Activated naive CD8-positive, alpha-beta T cell treated with anti-CD3 and anti-CD28 coated beads, Interleukin-2, amount 50 U/mL, for 24 hours (primary cell): ENCODE data around the gene TMEM63B.
"Not testable (repeated sequence)": the region's sequence is repeated elsewhere in the genome, so short reads cannot be mapped to it uniquely, and the experiment has no call there.

ENCODE experiments used
- ATAC-seq: fragments of 150-1000 bp; cut with Tn5 transposase; one replicate; pipeline ENCODE4 v1.10.0; 2021
- DNase-seq: peaks from one replicate; pipeline ENCODE4 v3.0.0; 2021
- H3K27ac Mint-ChIP-seq: one replicate; pipeline ENCODE4 v1.8.0; 2021; ENCODE audit warnings: mild to moderate bottlenecking, mixed read lengths
- H3K27me3 Mint-ChIP-seq: one replicate; pipeline ENCODE4 v1.8.0; 2021; ENCODE audit warnings: mixed read lengths
- H3K36me3 Mint-ChIP-seq: one replicate; pipeline ENCODE4 v1.8.0; 2021; ENCODE audit warnings: low read depth, mixed read lengths
- H3K4me1 Mint-ChIP-seq: one replicate; pipeline ENCODE4 v1.8.0; 2021; ENCODE audit warnings: mixed read lengths
- H3K4me3 Mint-ChIP-seq: one replicate; pipeline ENCODE4 v1.8.0; 2021; ENCODE audit warnings: mild to moderate bottlenecking, moderate library complexity, mixed read lengths
- H3K9me3 Mint-ChIP-seq: one replicate; pipeline ENCODE4 v1.8.0; 2021; ENCODE audit warnings: mixed read lengths

Gene TMEM63B

DNA sequence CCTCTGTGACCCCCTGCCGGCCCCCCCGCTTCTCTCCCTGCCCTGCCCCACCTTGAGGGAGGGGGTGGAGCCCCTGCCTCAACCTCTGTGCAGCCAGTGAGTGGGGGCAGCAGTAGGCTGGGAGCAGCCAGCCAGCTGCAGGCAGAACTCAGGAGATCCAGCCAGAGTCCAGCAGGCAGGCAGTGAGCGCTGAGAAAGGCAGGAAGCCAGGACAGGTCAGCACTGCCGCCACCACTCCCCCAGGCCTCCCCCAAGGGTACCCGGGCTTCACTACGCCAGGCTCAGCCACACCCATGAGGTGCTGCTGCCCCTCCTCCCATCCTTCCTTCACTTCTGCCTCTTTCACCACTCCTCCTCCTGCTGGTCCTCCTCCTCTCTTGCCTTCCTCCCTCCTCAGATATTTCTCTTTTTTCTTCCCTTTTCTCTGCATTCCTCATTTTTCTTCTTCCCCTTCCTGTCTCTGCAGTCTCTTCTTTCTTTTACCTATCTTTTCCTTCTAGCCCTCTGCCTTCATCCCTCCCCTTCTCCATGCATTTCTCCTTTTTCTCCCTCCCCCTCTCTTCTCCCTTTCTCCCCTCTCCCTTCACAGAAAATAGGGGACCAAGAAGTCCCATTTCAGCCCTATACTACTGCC lies 11.5 kb downstream of the TMEM63B start:
- no peak for ATAC-seq
- Mint-ChIP-seq H3K27me3 (no peaks in the 10 kb centered on the region), H3K4me1 (peaks cover 1% of the 10 kb centered on the region), H3K4me3 (no peak overlapping the region), H3K27ac (no peak overlapping the region), H3K9me3 (no peaks in the 10 kb centered on the region), H3K36me3 (peaks cover 9% of the 10 kb centered on the region)
- no peak for DNase-seq

DNA sequence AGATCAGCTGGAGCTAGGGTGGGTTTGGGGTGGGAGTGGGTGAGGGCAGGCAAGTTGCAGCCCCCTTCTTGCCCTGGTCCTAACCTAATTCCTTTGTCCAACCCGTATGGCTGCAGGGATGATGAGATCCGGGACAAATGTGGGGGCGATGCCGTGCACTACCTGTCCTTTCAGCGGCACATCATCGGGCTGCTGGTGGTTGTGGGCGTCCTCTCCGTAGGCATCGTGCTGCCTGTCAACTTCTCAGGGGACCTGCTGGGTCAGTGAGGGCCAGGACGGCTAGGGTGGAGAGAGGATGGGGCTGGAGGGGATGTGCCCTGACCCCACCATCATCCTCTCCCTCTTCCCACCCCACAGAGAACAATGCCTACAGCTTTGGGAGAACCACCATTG lies 12.0 kb downstream of the TMEM63B start:
- Mint-ChIP-seq H3K27me3 (no peaks in the 10 kb centered on the region), H3K27ac (no peak overlapping the region), H3K4me1 (no peaks in the 10 kb centered on the region), H3K9me3 (no peaks in the 10 kb centered on the region), H3K4me3 (no peak overlapping the region), H3K36me3 (peaks cover 9% of the 10 kb centered on the region)
- ATAC-seq (no peak), DNase-seq (no peak)

DNA sequence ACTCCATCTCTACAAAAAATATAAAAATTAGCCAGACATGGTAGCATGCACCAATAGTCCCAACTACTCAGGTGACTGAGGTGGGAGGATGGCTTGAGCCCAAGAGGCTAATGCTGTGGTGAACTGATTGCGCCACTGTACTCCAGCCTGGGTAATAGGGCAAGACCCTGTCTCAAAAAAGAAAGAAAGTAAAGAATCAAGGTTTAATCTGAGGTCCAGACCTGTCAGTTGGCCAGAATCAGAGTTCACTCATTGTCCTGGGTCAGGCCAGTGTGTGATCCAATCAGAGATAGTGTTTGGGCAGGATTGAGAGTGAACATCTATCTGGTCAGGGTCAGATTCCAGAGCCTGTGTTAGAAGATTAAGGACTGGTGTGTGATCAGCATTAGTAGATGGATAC lies 15.5 kb downstream of the TMEM63B start:
- no peaks in the 10 kb centered on the region for H3K27me3 Mint-ChIP-seq
- no peak overlapping the region for H3K4me3 Mint-ChIP-seq
- no peak overlapping the region for H3K27ac Mint-ChIP-seq
- no peaks in the 10 kb centered on the region for H3K4me1 Mint-ChIP-seq
- H3K9me3 Mint-ChIP-seq = no peaks in the 10 kb centered on the region
- H3K36me3 Mint-ChIP-seq = peaks cover 13% of the 10 kb centered on the region
- ATAC-seq (no peak), DNase-seq (no peak)

DNA sequence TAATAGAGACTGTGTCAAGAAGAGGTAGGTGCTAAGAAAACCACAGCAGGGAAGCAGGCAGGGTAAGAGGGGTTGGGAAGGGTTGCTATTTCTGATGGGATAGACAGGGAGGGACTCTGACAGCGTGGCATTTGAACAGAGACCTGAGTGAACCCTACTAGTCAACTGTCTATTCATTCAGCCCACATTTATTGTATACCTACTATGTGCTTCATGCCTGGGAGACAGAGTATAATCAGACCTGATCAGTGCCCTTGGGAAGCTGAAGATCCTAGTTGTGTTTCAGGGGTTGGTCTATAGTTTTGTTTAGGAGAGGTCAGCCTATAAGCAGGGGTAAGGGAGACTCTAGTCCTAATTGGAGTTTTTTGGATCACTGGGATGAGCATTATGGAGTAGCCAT lies 16.4 kb downstream of the TMEM63B start:
- H3K27ac Mint-ChIP-seq = no peak overlapping the region
- H3K4me1 Mint-ChIP-seq = no peaks in the 10 kb centered on the region
- H3K9me3 Mint-ChIP-seq = no peaks in the 10 kb centered on the region
- no peaks in the 10 kb centered on the region for H3K27me3 Mint-ChIP-seq
- H3K4me3 Mint-ChIP-seq = no peak overlapping the region
- DNase-seq = no peak
- ATAC-seq = no peak
- H3K36me3 Mint-ChIP-seq = peaks cover 14% of the 10 kb centered on the region

DNA sequence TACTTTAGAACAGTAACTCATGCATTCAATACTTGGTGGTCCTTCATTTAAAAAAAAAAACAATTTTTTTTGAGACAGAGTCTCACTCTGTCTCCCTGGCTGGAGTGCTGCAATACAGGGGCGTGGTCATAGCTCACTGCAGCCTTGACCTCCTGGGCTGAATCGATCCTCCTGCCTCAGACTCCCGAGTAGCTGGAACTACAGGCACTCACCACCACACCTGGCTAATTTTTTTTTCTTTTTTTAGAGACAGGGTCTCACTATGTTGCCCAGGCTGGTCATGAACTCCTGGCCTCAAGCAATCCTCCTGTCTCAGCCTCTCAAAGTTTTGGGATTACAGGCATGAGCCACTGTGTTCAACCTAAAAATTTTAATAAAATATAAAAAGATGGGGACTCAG lies 17.2 kb downstream of the TMEM63B start:
- not testable (repeated sequence) for ATAC-seq, H3K4me1 Mint-ChIP-seq, DNase-seq, H3K27me3 Mint-ChIP-seq, H3K27ac Mint-ChIP-seq, H3K9me3 Mint-ChIP-seq, H3K4me3 Mint-ChIP-seq
- peaks cover 16% of the 10 kb centered on the region for H3K36me3 Mint-ChIP-seq

DNA sequence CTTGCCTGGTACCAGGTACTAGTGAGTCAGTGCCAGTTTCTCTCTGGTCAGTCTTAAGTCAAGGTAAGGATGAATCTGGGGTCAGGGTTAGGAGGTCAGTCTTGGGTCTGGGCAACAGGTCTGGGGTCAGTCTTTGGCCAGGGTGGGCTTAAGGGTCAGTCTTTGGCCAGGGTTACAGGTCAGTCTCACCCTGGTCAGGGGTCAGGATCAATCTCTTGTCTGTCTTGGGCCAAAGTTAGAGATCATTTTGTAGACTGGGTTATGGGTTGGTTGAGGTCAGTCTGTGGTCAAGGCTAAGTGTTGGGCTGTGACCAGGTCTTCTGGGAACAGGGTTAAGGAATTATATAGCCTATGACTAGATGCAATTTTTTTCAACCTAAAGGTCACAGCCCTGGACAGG lies 18.5 kb downstream of the TMEM63B start:
- Mint-ChIP-seq H3K27me3 (no peaks in the 10 kb centered on the region), H3K9me3 (no peaks in the 10 kb centered on the region), H3K4me1 (peaks cover 4% of the 10 kb centered on the region), H3K4me3 (no peak overlapping the region), H3K36me3 (peaks cover 16% of the 10 kb centered on the region), H3K27ac (no peak overlapping the region)
- ATAC-seq (no peak), DNase-seq (no peak)

DNA sequence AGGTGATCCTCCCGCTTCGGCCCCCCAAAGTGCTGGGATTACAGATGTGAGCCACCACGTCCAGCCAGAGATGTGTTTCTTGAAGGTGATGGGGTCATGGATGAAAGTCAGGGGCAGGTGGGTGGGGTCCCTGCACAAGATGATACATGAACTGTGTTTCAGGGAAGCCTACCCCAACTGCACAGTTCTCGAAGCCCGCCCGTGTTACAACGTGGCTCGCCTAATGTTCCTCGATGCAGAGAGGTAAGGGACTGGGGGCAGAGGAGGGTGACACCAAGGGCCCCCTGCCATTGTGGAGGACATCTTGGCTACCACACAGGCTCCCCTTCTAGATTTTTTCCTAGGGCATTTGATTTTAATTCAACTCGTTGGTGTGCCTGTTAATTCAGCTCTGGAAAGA lies 19.3 kb downstream of the TMEM63B start:
- ATAC-seq (no peak), DNase-seq (no peak)
- H3K27ac Mint-ChIP-seq = no peak overlapping the region
- H3K27me3 Mint-ChIP-seq = no peaks in the 10 kb centered on the region
- no peaks in the 10 kb centered on the region for H3K9me3 Mint-ChIP-seq
- H3K4me3 Mint-ChIP-seq = no peak overlapping the region
- H3K4me1 Mint-ChIP-seq = peaks cover 11% of the 10 kb centered on the region
- peaks cover 16% of the 10 kb centered on the region for H3K36me3 Mint-ChIP-seq

DNA sequence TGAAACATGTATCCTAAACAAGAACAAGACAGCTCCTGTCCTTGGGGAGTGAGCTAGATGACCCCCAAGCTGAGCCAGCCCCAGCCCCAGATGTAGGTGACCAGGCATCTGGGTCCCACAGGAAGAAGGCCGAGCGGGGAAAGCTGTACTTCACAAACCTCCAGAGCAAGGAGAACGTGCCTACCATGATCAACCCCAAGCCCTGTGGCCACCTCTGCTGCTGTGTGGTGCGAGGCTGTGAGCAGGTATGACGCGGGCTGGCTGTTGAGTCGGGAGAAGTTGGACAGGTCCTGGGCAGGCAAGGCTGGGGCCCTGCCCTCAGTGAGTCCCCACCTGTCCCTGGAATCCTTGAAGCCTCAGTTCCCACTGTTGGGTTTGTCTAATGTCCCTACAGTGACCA lies 19.9 kb downstream of the TMEM63B start:
- no peak overlapping the region for H3K27ac Mint-ChIP-seq
- H3K36me3 Mint-ChIP-seq = peaks cover 16% of the 10 kb centered on the region
- H3K9me3 Mint-ChIP-seq = no peaks in the 10 kb centered on the region
- no peaks in the 10 kb centered on the region for H3K27me3 Mint-ChIP-seq
- DNase-seq (no peak), ATAC-seq (no peak)
- H3K4me1 Mint-ChIP-seq = peaks cover 11% of the 10 kb centered on the region
- H3K4me3 Mint-ChIP-seq = no peak overlapping the region

DNA sequence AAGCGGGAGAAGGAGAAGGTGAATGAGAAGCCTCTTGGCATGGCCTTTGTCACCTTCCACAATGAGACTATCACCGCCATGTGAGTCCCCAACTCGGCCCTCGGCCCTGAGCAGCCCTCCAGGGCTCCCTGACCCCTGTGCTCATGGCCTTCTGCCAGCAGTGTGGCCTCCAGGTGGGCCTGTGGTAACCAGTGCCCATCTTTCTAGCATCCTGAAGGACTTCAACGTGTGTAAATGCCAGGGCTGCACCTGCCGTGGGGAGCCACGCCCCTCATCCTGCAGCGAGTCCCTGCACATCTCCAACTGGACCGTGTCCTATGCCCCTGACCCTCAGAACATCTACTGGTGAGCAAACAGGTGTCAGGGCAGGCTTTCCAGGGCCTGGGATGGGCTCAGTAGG lies 21.0 kb downstream of the TMEM63B start:
- ATAC-seq (no peak), DNase-seq (no peak)
- Mint-ChIP-seq H3K4me1 (peaks cover 11% of the 10 kb centered on the region), H3K27ac (no peak overlapping the region), H3K4me3 (no peak overlapping the region), H3K9me3 (no peaks in the 10 kb centered on the region), H3K36me3 (peaks cover 18% of the 10 kb centered on the region), H3K27me3 (no peaks in the 10 kb centered on the region)

DNA sequence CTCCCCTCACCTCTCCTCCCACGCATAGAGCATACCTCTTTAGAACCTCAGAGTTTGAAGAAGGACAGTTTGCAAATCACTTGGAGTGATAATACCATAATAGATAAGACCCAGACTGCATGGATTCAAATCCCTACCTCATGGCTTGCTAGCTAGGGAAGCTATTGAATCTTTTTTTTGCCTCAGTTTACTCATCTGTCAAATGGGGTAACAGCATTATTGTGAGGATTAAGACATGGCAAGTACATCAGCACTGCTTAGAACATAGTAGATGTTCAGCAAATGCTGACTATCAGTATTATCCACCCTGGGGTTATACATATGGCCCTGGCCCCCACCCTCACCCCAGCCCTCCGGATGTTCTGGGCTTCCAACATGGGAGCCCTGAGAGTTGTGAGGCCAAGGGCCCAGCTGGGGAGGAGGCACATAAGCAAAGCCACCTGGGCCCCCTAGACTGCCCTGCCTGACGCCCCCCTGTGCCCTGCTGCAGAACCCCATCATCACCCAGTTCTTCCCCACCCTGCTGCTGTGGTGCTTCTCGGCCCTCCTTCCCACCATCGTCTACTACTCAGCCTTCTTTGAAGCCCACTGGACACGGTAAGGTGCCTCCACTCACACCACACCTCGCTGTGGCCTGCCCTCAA lies 22.1 kb downstream of the TMEM63B start:
- H3K27ac Mint-ChIP-seq = no peak overlapping the region
- no peak for DNase-seq

DNA sequence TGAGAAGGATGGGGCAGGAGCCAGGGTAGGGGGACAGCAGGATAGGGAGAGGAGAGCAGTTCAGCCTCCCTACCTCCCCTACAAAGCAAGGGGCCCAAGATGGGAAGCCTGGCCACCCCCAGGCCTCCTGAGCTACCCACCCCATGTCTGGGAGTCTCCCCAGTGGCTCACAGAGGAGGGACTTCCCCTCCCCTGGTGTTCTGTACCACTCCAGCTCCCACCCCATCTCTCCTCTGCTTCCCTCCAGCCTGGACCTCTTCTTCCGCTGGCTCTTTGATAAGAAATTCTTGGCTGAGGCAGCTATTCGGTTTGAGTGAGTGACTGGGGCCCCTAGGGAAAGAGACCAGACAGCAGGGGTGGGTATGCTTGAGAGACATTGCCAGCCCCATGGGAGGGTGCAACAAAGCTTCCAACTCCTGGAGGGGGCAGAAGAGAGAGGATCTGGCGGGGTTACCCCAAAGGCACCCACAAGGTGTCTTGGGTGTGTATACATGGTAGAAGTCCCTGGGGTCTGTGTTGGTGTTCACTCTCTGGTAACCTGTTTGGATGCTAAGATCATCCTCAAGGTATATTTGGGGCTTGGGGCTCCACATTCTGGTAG lies 23.1 kb downstream of the TMEM63B start:
- no peak overlapping the region for H3K27ac Mint-ChIP-seq

More for the DNA sequence above, 22.1 kb downstream of the TMEM63B start:
- no peak overlapping the region for H3K4me3 Mint-ChIP-seq
- ATAC-seq = no peak
- H3K36me3 Mint-ChIP-seq = peaks cover 18% of the 10 kb centered on the region
- no peaks in the 10 kb centered on the region for H3K9me3 Mint-ChIP-seq
- H3K4me1 Mint-ChIP-seq = peaks cover 11% of the 10 kb centered on the region
- H3K27me3 Mint-ChIP-seq = no peaks in the 10 kb centered on the region

DNA sequence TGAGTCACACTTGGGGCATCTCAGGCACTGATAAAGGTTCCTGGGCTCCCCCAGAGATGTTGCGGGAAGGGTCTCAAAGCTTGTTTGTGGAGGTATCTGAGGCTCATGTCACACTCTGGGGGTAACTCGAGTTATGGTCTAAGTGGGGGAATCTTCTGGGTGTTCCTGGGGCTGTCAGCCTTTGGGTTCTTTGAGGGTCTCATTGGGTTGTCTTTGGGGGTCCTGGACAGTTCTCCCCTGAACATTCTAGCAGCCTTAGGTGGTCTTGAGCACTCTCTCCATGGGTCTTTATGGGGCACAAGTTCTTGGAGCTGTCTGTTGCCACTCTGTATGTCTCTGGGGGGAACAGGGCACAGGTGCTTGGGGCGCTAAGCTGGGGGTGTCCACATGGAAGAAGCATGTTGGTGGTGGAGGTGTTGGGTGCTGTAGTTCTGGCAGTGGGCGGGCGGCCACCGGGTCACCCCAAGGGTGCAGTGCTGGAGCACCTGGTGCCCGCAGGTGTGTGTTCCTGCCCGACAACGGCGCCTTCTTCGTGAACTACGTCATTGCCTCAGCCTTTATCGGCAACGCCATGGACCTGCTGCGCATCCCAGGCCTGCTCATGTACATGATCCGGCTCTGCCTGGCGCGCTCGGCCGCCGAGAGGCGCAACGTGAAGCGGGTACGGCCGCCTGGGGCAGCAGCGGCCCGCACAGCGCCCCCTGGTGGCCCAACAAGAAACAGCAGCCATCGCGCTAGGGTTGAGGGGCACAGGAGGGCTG lies 24.2 kb downstream of the TMEM63B start:
- Mint-ChIP-seq H3K27ac (no peak overlapping the region), H3K4me3 (no peak overlapping the region), H3K4me1 (peaks cover 11% of the 10 kb centered on the region), H3K36me3 (peaks cover 10% of the 10 kb centered on the region), H3K9me3 (no peaks in the 10 kb centered on the region), H3K27me3 (no peaks in the 10 kb centered on the region)
- ATAC-seq = peak; percentile 83
- peak; percentile 88 for DNase-seq

More for the DNA sequence above, 23.1 kb downstream of the TMEM63B start:
- no peak for DNase-seq
- H3K27me3 Mint-ChIP-seq = no peaks in the 10 kb centered on the region
- no peak overlapping the region for H3K4me3 Mint-ChIP-seq
- peaks cover 18% of the 10 kb centered on the region for H3K36me3 Mint-ChIP-seq
- peaks cover 11% of the 10 kb centered on the region for H3K4me1 Mint-ChIP-seq
- no peak for ATAC-seq
- H3K9me3 Mint-ChIP-seq = no peaks in the 10 kb centered on the region

DNA sequence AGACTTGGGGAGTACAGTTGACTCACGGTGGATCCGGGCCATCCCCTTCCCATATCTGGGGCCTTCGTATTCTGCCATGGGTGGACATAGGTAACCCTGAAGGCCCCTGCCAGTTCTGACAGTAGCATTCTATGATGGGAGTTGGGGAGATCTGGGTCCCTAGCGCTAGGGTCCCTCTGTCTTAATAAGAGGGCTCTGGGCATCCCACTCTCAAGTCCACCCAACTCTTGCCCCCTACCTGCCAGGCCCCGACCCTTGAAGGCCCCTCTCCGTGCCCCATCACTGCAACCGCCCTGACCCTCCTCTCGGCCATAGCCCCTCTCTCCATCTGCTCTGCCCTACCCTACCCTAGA lies 24.7 kb downstream of the TMEM63B start:
- ATAC-seq (no peak), DNase-seq (no peak)
- Mint-ChIP-seq H3K9me3 (no peaks in the 10 kb centered on the region), H3K4me1 (peaks cover 11% of the 10 kb centered on the region), H3K4me3 (no peak overlapping the region), H3K27ac (no peak overlapping the region), H3K27me3 (no peaks in the 10 kb centered on the region), H3K36me3 (peaks cover 6% of the 10 kb centered on the region)

DNA sequence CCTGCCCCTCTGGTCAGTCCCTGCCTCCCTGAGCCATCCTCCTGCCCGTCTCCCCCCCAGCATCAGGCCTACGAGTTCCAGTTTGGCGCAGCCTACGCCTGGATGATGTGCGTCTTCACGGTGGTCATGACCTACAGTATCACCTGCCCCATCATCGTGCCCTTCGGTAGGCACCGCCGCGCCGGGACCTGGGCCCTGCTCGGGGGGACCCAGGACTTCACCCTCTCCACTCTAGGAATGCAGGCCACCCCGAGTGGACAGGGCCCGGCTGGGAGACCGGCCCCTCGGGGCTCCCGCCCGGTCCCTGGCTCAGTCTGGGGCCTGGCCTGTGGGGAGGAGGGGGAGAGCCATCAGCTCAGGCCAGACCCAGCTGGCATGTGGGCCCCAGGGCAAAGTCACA lies 25.2 kb downstream of the TMEM63B start:
- H3K27ac Mint-ChIP-seq = no peak overlapping the region

DNA sequence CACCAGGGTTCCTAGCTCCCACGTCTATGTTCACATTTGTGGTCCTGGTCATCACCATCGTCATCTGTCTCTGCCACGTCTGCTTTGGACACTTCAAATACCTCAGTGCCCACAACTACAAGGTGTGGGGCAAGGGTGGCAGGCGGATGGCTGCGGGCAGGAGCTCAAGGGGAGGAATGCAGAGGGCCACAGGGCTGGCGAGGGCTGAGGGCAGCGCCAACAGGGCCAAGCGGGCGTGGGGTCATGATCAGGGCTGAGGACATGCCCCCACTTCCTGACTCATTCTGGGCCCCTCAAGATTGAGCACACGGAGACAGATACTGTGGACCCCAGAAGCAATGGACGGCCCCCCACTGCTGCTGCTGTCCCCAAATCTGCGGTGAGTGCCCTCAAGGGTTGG lies 26.7 kb downstream of the TMEM63B start:
- H3K36me3 Mint-ChIP-seq = peaks cover 3% of the 10 kb centered on the region
- no peak overlapping the region for H3K4me3 Mint-ChIP-seq
- DNase-seq (no peak), ATAC-seq (no peak)
- peaks cover 1% of the 10 kb centered on the region for H3K27me3 Mint-ChIP-seq
- H3K4me1 Mint-ChIP-seq = peaks cover 14% of the 10 kb centered on the region
- no peak overlapping the region for H3K27ac Mint-ChIP-seq
- no peaks in the 10 kb centered on the region for H3K9me3 Mint-ChIP-seq

More for the DNA sequence above, 25.2 kb downstream of the TMEM63B start:
- no peaks in the 10 kb centered on the region for H3K27me3 Mint-ChIP-seq
- DNase-seq (no peak), ATAC-seq (no peak)
- peaks cover 11% of the 10 kb centered on the region for H3K4me1 Mint-ChIP-seq
- no peak overlapping the region for H3K4me3 Mint-ChIP-seq
- H3K36me3 Mint-ChIP-seq = peaks cover 6% of the 10 kb centered on the region
- no peaks in the 10 kb centered on the region for H3K9me3 Mint-ChIP-seq
